Tibial nerve (tissue), 4 donors: ENCODE data around the gene CLHC1.

ENCODE experiments used
- EP300 ChIP-seq, 2 donors: sonication (generic); formaldehyde crosslinking; IDR thresholded peaks; one replicate each; pipeline ENCODE4 v1.6.1; 2017; ENCODE audit warnings: antibody characterized with exemption in 2 of 2, mild to moderate bottlenecking in 1 of 2
- POLR2A ChIP-seq, 2 donors: fragments of 450-650 bp; IDR thresholded peaks; one replicate each; pipeline ENCODE4 v1.6.1; 2017; ENCODE audit warnings: antibody characterized with exemption in 2 of 2, mild to moderate bottlenecking in 2 of 2, moderate library complexity in 2 of 2
- TF ChIP-seq, protein P1 (sequence below), 5 experiments: fragments of 200-600 bp in 3 of 5; fragments of 450-650 bp in 2 of 5; sonication (generic) in 3 of 5; IDR thresholded peaks; one replicate each; pipeline ENCODE4 v1.5.1; 2016 to 2019; ENCODE audit warnings: antibody characterized with exemption in 5 of 5, mild to moderate bottlenecking in 3 of 5, moderate library complexity in 2 of 5

GRCh38 chr2:55155206-55155605 lies 76.9 kb downstream of the CLHC1 start:
- TF ChIP-seq, protein P1, sequence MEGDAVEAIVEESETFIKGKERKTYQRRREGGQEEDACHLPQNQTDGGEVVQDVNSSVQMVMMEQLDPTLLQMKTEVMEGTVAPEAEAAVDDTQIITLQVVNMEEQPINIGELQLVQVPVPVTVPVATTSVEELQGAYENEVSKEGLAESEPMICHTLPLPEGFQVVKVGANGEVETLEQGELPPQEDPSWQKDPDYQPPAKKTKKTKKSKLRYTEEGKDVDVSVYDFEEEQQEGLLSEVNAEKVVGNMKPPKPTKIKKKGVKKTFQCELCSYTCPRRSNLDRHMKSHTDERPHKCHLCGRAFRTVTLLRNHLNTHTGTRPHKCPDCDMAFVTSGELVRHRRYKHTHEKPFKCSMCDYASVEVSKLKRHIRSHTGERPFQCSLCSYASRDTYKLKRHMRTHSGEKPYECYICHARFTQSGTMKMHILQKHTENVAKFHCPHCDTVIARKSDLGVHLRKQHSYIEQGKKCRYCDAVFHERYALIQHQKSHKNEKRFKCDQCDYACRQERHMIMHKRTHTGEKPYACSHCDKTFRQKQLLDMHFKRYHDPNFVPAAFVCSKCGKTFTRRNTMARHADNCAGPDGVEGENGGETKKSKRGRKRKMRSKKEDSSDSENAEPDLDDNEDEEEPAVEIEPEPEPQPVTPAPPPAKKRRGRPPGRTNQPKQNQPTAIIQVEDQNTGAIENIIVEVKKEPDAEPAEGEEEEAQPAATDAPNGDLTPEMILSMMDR (IDR thresholded peaks at IDR 0.05): no peak
- TF ChIP-seq POLR2A (IDR thresholded peaks at IDR 0.05): no peak
- TF ChIP-seq EP300 (IDR thresholded peaks at IDR 0.05): no peak
